ENCODE data around the gene KLF11. TPM values are rescaled to one million over a fixed set of nuclear protein-coding genes. Genes with fewer than 3 reads are reported as not detected.
A peak's percentile ranks its signal among the peaks of the same experiment; 100 is the strongest.

The KLF11 gene
- total RNA-seq, 6 donors from 2014 or later, result 14.3 to 38.7 (median 23.4) TPM

DNA sequence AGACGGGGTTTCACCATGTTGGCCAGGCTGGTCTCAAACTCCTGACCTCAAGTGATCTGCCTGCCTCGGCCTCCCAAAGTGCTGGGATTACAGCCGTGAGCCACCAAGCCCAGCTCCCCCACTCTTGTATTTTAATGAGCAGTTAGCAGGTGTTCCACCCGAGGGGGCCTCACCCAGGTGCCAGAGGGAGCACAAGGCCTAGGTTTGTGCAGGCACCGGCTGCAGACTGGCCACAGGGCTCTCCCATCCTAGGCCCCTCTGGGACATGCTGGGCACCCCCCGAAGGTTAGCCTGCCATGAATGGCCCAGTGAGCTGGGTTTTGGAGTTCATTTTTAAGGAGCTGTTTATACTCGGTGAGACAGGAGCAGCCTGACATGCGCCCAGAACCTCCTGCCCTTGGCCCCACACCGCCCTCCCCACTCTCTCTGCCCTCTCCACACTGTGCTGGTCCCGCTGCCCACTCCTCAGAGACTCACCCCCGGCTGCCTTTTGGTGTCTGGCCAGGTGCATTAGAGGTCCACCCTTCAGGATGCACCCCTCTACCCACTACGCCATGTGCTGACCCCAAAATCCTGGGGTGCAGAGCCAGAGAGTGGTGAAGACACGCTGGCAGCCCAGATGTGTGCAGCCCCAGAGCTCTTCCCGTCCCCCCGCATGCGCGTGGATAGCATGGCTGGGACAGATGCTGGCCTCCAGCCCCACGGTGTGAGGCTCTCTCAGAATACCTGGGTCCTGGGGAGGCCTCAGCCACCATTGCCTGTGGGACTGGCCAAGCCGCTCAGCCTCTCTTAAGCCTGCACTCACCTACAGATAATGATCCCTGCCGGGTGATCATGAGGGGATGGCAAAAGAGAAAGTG is 11.2 kb upstream of the KLF11 start:
- 93 to 95% methylated on average over 14 to 19 of the region's 20 CpGs for WGBS, 2 donors
- Histone ChIP-seq H3K27ac (no peak overlapping the region), H3K9me3 (no peaks in the 10 kb centered on the region), H3K27me3 (no peaks in the 10 kb centered on the region), H3K36me3 (no peaks in the 10 kb centered on the region), H3K4me1 (peaks cover 44 to 59% (median 50%) of the 10 kb centered on the region in 4 donors), H3K4me3 (no peak overlapping the region)
- TF ChIP-seq POLR2AphosphoS5 (IDR thresholded peaks at IDR 0.05) (no peak), EP300 (IDR thresholded peaks at IDR 0.05) (no peak), POLR2A (IDR thresholded peaks at IDR 0.05) (no peak)
- TF ChIP-seq, protein P1, sequence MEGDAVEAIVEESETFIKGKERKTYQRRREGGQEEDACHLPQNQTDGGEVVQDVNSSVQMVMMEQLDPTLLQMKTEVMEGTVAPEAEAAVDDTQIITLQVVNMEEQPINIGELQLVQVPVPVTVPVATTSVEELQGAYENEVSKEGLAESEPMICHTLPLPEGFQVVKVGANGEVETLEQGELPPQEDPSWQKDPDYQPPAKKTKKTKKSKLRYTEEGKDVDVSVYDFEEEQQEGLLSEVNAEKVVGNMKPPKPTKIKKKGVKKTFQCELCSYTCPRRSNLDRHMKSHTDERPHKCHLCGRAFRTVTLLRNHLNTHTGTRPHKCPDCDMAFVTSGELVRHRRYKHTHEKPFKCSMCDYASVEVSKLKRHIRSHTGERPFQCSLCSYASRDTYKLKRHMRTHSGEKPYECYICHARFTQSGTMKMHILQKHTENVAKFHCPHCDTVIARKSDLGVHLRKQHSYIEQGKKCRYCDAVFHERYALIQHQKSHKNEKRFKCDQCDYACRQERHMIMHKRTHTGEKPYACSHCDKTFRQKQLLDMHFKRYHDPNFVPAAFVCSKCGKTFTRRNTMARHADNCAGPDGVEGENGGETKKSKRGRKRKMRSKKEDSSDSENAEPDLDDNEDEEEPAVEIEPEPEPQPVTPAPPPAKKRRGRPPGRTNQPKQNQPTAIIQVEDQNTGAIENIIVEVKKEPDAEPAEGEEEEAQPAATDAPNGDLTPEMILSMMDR (IDR thresholded peaks at IDR 0.05), result no peak
- DNase-seq (no peak), ATAC-seq (ENCODE audit: low FRiP score in 2 of 2) (no peak)

DNA sequence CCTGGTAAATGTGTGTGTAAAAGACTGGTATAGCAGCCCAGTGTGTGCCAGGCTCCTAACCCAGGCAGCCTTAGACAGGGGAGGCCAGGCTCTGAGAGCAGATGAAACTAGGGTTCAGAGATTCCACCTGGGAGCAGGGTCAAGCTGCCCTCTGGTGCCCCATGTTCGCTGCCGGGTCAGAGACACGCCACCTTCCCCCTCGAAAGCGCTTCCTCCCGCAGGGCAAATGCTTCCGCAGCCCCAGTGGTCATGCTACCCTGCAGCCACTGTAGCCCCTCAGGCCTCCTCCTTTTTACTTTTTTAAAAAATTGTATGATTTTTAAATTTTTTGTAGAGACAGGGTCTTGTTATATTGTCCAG is 10.6 kb upstream of the KLF11 start:
- no peak overlapping the region for H3K4me3 ChIP-seq
- ATAC-seq (ENCODE audit: low FRiP score in 2 of 2) (no peak), DNase-seq (no peak)
- TF ChIP-seq, protein P1 (IDR thresholded peaks at IDR 0.05), result no peak
- TF ChIP-seq POLR2A (IDR thresholded peaks at IDR 0.05), result no peak
- TF ChIP-seq POLR2AphosphoS5 (IDR thresholded peaks at IDR 0.05), result no peak
- no peak for TF ChIP-seq EP300 (IDR thresholded peaks at IDR 0.05)
- no peaks in the 10 kb centered on the region for H3K27me3 ChIP-seq
- WGBS, 2 donors, result 92 to 98% methylated on average over 7 of the region's 7 CpGs
- peaks cover 49 to 65% (median 55%) of the 10 kb centered on the region in 4 donors for H3K4me1 ChIP-seq
- no peaks in the 10 kb centered on the region for H3K9me3 ChIP-seq
- H3K27ac ChIP-seq, result no peak overlapping the region
- no peaks in the 10 kb centered on the region for H3K36me3 ChIP-seq

DNA sequence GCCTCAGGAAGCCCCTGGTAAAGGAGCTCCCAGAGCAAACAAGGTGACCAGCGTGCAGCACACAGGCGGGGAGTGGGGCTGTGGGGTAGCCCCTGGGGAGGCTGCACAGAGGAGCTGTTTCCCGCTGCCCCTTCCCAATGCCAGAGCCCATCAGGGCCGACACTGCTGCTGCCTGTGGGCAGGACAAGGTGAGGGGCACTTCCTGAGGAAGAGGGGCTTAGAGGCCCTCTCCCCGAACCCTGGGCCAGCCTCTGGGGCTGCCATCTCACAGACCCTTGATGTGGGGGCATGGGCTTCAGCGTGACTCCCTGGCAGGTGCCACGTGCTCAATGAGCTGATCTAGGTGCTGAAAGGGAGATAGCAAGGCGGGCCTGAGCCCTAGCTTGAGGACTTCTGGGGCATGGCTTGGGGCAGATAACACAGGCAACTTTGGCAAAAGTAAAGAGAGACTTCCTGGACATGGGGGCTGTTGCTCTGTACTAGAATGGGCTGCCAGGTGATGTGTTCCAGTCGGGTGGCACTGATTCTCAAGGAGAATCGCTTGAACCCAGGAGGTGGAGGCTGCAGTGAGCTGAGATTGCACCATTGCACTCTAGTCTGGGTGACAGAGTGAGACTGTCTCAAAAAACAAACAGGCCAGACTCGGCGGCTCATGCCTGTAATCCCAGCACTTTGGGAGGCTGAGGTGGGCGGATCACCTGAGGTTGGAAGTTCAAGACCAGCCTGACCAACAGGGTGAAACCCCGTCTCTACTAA is 9.9 kb upstream of the KLF11 start:
- H3K27me3 ChIP-seq, result no peaks in the 10 kb centered on the region
- no peaks in the 10 kb centered on the region for H3K9me3 ChIP-seq
- no peak overlapping the region for H3K4me3 ChIP-seq
- DNase-seq, result no peak
- no peak for ATAC-seq (ENCODE audit: low FRiP score in 2 of 2)
- TF ChIP-seq POLR2A (IDR thresholded peaks at IDR 0.05) (no peak), EP300 (IDR thresholded peaks at IDR 0.05) (no peak), POLR2AphosphoS5 (IDR thresholded peaks at IDR 0.05) (no peak)
- TF ChIP-seq, protein P1 (IDR thresholded peaks at IDR 0.05), result no peak
- 88 to 90% methylated on average over 10 to 14 of the region's 14 CpGs for WGBS, 2 donors
- H3K27ac ChIP-seq, result no peak overlapping the region
- peaks cover 55 to 71% (median 59%) of the 10 kb centered on the region in 4 donors for H3K4me1 ChIP-seq
- H3K36me3 ChIP-seq, result no peaks in the 10 kb centered on the region

DNA sequence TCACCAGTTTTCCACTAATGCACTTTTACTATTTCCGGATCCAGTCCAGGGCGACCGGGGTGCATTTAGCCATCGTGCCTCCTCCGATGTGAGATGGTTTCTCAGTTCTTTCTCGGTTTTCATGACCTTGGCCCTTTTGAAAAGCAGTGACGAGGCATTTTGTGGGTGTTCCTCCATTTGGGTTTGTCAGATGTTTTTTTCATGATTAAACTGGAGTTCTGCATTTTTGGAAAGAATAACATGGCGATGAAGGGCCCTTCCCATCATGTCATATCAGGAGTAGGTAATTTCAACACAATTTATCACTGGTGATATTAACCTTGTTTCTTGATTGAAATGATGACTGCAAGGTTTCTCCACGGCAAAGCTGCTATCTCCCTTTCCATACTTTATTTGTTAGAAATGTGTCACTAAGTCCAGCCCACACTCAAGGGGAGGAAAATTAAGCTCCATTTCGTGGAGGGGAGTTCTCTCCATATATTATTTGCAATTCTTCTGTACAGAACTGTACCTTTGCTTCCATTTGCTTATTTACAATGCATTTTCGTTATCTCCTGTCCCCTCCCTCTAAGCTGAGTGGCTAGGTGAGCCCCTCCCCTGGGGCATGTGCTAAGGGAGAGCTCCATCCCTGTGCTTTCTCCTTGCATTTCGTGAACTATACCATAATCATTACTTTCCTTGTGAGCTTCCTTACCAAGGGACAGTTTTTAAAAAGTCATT is 8.9 kb upstream of the KLF11 start:
- peak overlapping the region; percentile 75 to 84 (median 79) for H3K27ac ChIP-seq
- no peaks in the 10 kb centered on the region for H3K27me3 ChIP-seq
- ATAC-seq (ENCODE audit: low FRiP score in 2 of 2) (no peak), DNase-seq (no peak)
- no peaks in the 10 kb centered on the region for H3K9me3 ChIP-seq
- H3K4me3 ChIP-seq, result no peak overlapping the region
- peaks cover 46 to 69% (median 60%) of the 10 kb centered on the region in 4 donors for H3K4me1 ChIP-seq
- WGBS, 2 donors, result 78 to 81% methylated on average over 12 of the region's 12 CpGs
- no peaks in the 10 kb centered on the region for H3K36me3 ChIP-seq
- TF ChIP-seq EP300 (IDR thresholded peaks at IDR 0.05) (no peak), POLR2A (IDR thresholded peaks at IDR 0.05) (no peak), POLR2AphosphoS5 (IDR thresholded peaks at IDR 0.05) (no peak)
- TF ChIP-seq, protein P1 (IDR thresholded peaks at IDR 0.05), result no peak

All from upper lobe of left lung (tissue), 6 donors.